ENCODE data around the gene OR2M2. TPM values are rescaled to one million over a fixed set of nuclear protein-coding genes. Genes with fewer than 3 reads are reported as not detected.

OR2M2 gene
- total RNA-seq, 2 donors from 2014 or later = not detected

GRCh38 chr1:248196965-248197364 is 22.3 kb downstream of the OR2M2 start, which contains the start of gene OR2M3:
OR2M3 (plus strand) TSS chr1:248197265; CDS start chr1:248203068, 5,803 bp downstream.
- no peak within 1 kb of the TSS for H3K4me3 ChIP-seq (ENCODE audit: low read length)

DNA sequence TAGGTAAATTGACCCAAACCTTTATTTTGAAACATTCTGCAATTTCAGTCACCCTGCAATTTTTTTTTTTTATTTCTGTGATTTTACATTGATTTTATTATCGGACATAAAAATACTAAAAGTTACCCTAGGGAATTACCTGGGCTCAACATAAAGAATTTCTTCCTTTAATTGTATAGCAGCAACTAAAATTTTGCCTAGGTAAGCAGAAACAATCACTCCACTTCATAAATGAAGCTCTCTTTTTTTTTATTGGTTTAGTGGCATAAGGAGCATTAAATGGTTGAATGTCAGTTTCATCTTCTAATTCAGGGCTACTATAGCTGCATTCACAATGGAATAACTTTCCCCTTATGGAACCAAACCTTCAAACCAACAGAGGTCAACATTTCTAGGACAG is 41.3 kb downstream of the OR2M2 start:
- H3K27ac ChIP-seq (ENCODE audit: low read depth, low read length) = no peak overlapping the region
- no peaks in the 10 kb centered on the region for H3K27me3 ChIP-seq (ENCODE audit: control insufficient read depth, insufficient read depth, low read length, poor library complexity, severe bottlenecking)
- H3K9ac ChIP-seq (ENCODE audit: extremely low read depth, low read length, poor library complexity, severe bottlenecking) = no peak overlapping the region
- H3K36me3 ChIP-seq (ENCODE audit: control insufficient read depth, insufficient read depth, low read length) = no peaks in the 10 kb centered on the region
- Mint-ChIP-seq H3K9me3 (peaks cover 79% of the 10 kb centered on the region), H3K27me3 (ENCODE audit: insufficient read depth) (no peaks in the 10 kb centered on the region), H3K4me1 (no peaks in the 10 kb centered on the region), H3K27ac (no peak overlapping the region), H3K36me3 (ENCODE audit: low read depth) (no peaks in the 10 kb centered on the region), H3K4me3 (no peak overlapping the region)
- H3K4me1 ChIP-seq (ENCODE audit: control insufficient read depth, insufficient read depth, low read length) = no peaks in the 10 kb centered on the region
- H3K4me3 ChIP-seq (ENCODE audit: low read length) = no peak overlapping the region
- TF ChIP-seq CTCF (conservative IDR thresholded peaks at IDR 0.05) = no peak
- no peak for DNase-seq
- 78% methylated on average over 1 of the region's 1 CpG; no CpG with 5 or more reads in 1 of the 2 experiments for WGBS, 2 experiments (ENCODE audit: insufficient coverage in 1 of 2, insufficient read length in 1 of 2)
- H3K9me3 ChIP-seq (ENCODE audit: control insufficient read depth, low read length) = peaks cover 82% of the 10 kb centered on the region

More at GRCh38 chr1:248196965-248197364, 22.3 kb downstream of the OR2M2 start, which contains the start of gene OR2M3:
- 54 to 80% methylated on average over 1 to 3 of the region's 4 CpGs for WGBS, 2 experiments (ENCODE audit: insufficient coverage in 1 of 2, insufficient read length in 1 of 2)
- no peak for TF ChIP-seq CTCF (conservative IDR thresholded peaks at IDR 0.05)
- H3K9me3 ChIP-seq (ENCODE audit: control insufficient read depth, low read length) = peaks cover 72% of the 10 kb centered on the region
- no peaks in the 10 kb centered on the region for H3K36me3 Mint-ChIP-seq (ENCODE audit: low read depth)
- H3K9ac ChIP-seq (ENCODE audit: extremely low read depth, low read length, poor library complexity, severe bottlenecking) = no peak within 1 kb of the TSS
- H3K4me1 ChIP-seq (ENCODE audit: control insufficient read depth, insufficient read depth, low read length) = no peaks in the 10 kb centered on the region
- no peaks in the 10 kb centered on the region for H3K27me3 Mint-ChIP-seq (ENCODE audit: insufficient read depth)
- no peak within 1 kb of the TSS for H3K4me3 Mint-ChIP-seq
- DNase-seq = no peak
- no peak within 1 kb of the TSS for H3K27ac Mint-ChIP-seq
- H3K36me3 ChIP-seq (ENCODE audit: control insufficient read depth, insufficient read depth, low read length) = no peaks in the 10 kb centered on the region
- no peak within 1 kb of the TSS for H3K27ac ChIP-seq (ENCODE audit: low read depth, low read length)
- peaks cover 77% of the 10 kb centered on the region for H3K9me3 Mint-ChIP-seq
- no peaks in the 10 kb centered on the region for H3K4me1 Mint-ChIP-seq
- H3K27me3 ChIP-seq (ENCODE audit: control insufficient read depth, insufficient read depth, low read length, poor library complexity, severe bottlenecking) = no peaks in the 10 kb centered on the region

GRCh38 chr1:248225537-248225936 is 50.9 kb downstream of the OR2M2 start:
- no peak overlapping the region for H3K9ac ChIP-seq (ENCODE audit: extremely low read depth, low read length, poor library complexity, severe bottlenecking)
- H3K27ac ChIP-seq (ENCODE audit: low read depth, low read length) = no peak overlapping the region
- Mint-ChIP-seq H3K36me3 (ENCODE audit: low read depth) (no peaks in the 10 kb centered on the region), H3K27ac (no peak overlapping the region), H3K27me3 (ENCODE audit: insufficient read depth) (no peaks in the 10 kb centered on the region), H3K9me3 (peaks cover 83% of the 10 kb centered on the region), H3K4me3 (no peak overlapping the region), H3K4me1 (no peaks in the 10 kb centered on the region)
- TF ChIP-seq CTCF (conservative IDR thresholded peaks at IDR 0.05) = no peak
- H3K27me3 ChIP-seq (ENCODE audit: control insufficient read depth, insufficient read depth, low read length, poor library complexity, severe bottlenecking) = no peaks in the 10 kb centered on the region
- DNase-seq = no peak
- peaks cover 78% of the 10 kb centered on the region for H3K9me3 ChIP-seq (ENCODE audit: control insufficient read depth, low read length)
- H3K36me3 ChIP-seq (ENCODE audit: control insufficient read depth, insufficient read depth, low read length) = no peaks in the 10 kb centered on the region
- H3K4me3 ChIP-seq (ENCODE audit: low read length) = no peak overlapping the region
- WGBS, 2 experiments (ENCODE audit: insufficient coverage in 1 of 2, insufficient read length in 1 of 2) = 86% methylated on average over 1 of the region's 1 CpG; no CpG with 5 or more reads in 1 of the 2 experiments
- no peaks in the 10 kb centered on the region for H3K4me1 ChIP-seq (ENCODE audit: control insufficient read depth, insufficient read depth, low read length)

Data from endodermal cell (in vitro differentiated cells).